Liver (tissue), 3 donors: ENCODE results near the gene MELTF.

Experiments
- EGR1 ChIP-seq, 2 donors: IDR thresholded peaks; 2 replicates each; pipeline ENCODE4 v1.6.1; 2016 to 2018; ENCODE audit warnings: antibody characterized with exemption in 2 of 2, low read depth in 2 of 2
- GABPA ChIP-seq, 2 donors: IDR thresholded peaks in 1 of 2; conservative IDR thresholded peaks in 1 of 2; 2 replicates each; pipeline ENCODE4 v1.6.1; 2016; ENCODE audit warnings: antibody characterized with exemption in 2 of 2, mild to moderate bottlenecking in 1 of 2, moderate library complexity in 1 of 2
- JUND ChIP-seq, 2 donors: IDR thresholded peaks; 2 replicates each; pipeline ENCODE4 v1.6.1; 2016; ENCODE audit warnings: antibody characterized with exemption in 2 of 2
- RAD21 ChIP-seq, 2 donors: IDR thresholded peaks; 2 replicates each; pipeline ENCODE4 v1.6.1; 2016; ENCODE audit warnings: antibody characterized with exemption in 2 of 2, mild to moderate bottlenecking in 2 of 2
- RXRA ChIP-seq, 2 donors: IDR thresholded peaks; 2 replicates each; pipeline ENCODE4 v1.6.1; 2017 to 2018; ENCODE audit warnings: antibody characterized with exemption in 2 of 2, mild to moderate bottlenecking in 1 of 2
- TAF1 ChIP-seq: conservative IDR thresholded peaks from 2 replicates; pipeline ENCODE4 v1.6.1; 2016; ENCODE audit warnings: antibody characterized with exemption, mild to moderate bottlenecking
- TF ChIP-seq, protein P1 (sequence below): fragments of 150-350 bp; IDR thresholded peaks from 2 replicates; pipeline ENCODE4 v1.5.1; 2017; ENCODE audit warnings: improper control_type of control experiment, low read depth, low read length; ENCODE audit not compliant: missing input control
- TF ChIP-seq, protein P2 (sequence below): IDR thresholded peaks from 2 replicates; pipeline ENCODE4 v1.6.1; 2016; ENCODE audit warnings: antibody characterized with exemption
- TF ChIP-seq, protein P3 (sequence below): IDR thresholded peaks from 2 replicates; pipeline ENCODE4 v1.6.1; 2016; ENCODE audit warnings: antibody characterized with exemption
- TF ChIP-seq, protein P4 (sequence below): IDR thresholded peaks from 2 replicates; pipeline ENCODE4 v1.6.1; 2016; ENCODE audit warnings: antibody characterized with exemption, mild to moderate bottlenecking
- TF ChIP-seq, protein P5 (sequence below): IDR thresholded peaks from 2 replicates; pipeline ENCODE4 v1.6.1; 2016; ENCODE audit warnings: antibody characterized with exemption
- donor health status: healthy.
- donor health status: healthy.

DNA sequence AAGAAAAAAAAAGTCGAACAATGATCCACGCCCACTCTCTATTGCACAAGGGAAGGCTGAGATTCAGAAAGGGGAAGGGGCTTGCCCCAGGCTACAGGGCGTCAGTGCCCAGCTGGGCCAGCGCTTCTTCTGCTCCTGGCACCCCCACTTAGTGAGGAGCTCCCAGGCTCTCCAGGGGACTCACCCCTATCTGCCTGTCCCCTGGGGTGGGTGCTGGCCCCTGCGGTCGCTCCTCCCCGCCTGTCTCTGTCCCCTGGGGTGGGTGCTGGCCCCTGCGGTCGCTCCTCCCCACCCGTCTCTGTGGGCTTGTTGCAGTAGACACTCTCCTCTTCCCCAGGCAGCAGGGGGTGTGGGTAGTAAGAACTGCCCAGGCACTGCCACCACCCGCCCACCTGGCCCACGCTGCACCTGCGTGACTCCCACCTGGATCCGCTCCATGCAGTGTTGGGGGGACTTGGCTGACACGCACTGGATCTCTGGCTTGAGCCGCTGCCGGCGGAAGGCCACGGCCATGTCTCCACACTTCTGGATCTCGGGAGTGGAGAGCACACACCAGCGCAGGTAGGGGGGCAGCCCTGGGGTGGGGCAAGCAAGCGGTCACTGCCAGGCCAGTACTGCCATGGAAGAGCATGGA is 14.6 kb downstream of the MELTF start:
- TF ChIP-seq, protein P1, sequence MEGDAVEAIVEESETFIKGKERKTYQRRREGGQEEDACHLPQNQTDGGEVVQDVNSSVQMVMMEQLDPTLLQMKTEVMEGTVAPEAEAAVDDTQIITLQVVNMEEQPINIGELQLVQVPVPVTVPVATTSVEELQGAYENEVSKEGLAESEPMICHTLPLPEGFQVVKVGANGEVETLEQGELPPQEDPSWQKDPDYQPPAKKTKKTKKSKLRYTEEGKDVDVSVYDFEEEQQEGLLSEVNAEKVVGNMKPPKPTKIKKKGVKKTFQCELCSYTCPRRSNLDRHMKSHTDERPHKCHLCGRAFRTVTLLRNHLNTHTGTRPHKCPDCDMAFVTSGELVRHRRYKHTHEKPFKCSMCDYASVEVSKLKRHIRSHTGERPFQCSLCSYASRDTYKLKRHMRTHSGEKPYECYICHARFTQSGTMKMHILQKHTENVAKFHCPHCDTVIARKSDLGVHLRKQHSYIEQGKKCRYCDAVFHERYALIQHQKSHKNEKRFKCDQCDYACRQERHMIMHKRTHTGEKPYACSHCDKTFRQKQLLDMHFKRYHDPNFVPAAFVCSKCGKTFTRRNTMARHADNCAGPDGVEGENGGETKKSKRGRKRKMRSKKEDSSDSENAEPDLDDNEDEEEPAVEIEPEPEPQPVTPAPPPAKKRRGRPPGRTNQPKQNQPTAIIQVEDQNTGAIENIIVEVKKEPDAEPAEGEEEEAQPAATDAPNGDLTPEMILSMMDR, result no peak
- TF ChIP-seq RXRA (IDR thresholded peaks at IDR 0.05), result no peak
- TF ChIP-seq EGR1 (IDR thresholded peaks at IDR 0.05; ENCODE audit: low read depth in 2 of 2), result no peak
- TF ChIP-seq, protein P2, sequence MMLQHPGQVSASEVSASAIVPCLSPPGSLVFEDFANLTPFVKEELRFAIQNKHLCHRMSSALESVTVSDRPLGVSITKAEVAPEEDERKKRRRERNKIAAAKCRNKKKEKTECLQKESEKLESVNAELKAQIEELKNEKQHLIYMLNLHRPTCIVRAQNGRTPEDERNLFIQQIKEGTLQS, result no peak
- no peak for TF ChIP-seq RAD21 (IDR thresholded peaks at IDR 0.05)
- no peak for TF ChIP-seq TAF1
- no peak for TF ChIP-seq JUND (IDR thresholded peaks at IDR 0.05)
- TF ChIP-seq, protein P3, sequence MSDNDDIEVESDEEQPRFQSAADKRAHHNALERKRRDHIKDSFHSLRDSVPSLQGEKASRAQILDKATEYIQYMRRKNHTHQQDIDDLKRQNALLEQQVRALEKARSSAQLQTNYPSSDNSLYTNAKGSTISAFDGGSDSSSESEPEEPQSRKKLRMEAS, result no peak
- TF ChIP-seq, protein P4, sequence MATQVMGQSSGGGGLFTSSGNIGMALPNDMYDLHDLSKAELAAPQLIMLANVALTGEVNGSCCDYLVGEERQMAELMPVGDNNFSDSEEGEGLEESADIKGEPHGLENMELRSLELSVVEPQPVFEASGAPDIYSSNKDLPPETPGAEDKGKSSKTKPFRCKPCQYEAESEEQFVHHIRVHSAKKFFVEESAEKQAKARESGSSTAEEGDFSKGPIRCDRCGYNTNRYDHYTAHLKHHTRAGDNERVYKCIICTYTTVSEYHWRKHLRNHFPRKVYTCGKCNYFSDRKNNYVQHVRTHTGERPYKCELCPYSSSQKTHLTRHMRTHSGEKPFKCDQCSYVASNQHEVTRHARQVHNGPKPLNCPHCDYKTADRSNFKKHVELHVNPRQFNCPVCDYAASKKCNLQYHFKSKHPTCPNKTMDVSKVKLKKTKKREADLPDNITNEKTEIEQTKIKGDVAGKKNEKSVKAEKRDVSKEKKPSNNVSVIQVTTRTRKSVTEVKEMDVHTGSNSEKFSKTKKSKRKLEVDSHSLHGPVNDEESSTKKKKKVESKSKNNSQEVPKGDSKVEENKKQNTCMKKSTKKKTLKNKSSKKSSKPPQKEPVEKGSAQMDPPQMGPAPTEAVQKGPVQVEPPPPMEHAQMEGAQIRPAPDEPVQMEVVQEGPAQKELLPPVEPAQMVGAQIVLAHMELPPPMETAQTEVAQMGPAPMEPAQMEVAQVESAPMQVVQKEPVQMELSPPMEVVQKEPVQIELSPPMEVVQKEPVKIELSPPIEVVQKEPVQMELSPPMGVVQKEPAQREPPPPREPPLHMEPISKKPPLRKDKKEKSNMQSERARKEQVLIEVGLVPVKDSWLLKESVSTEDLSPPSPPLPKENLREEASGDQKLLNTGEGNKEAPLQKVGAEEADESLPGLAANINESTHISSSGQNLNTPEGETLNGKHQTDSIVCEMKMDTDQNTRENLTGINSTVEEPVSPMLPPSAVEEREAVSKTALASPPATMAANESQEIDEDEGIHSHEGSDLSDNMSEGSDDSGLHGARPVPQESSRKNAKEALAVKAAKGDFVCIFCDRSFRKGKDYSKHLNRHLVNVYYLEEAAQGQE, result no peak
- TF ChIP-seq GABPA (IDR thresholded peaks at IDR 0.05 in 1 of 2, conservative IDR thresholded peaks at IDR 0.05 in 1 of 2), result no peak
- TF ChIP-seq, protein P5, sequence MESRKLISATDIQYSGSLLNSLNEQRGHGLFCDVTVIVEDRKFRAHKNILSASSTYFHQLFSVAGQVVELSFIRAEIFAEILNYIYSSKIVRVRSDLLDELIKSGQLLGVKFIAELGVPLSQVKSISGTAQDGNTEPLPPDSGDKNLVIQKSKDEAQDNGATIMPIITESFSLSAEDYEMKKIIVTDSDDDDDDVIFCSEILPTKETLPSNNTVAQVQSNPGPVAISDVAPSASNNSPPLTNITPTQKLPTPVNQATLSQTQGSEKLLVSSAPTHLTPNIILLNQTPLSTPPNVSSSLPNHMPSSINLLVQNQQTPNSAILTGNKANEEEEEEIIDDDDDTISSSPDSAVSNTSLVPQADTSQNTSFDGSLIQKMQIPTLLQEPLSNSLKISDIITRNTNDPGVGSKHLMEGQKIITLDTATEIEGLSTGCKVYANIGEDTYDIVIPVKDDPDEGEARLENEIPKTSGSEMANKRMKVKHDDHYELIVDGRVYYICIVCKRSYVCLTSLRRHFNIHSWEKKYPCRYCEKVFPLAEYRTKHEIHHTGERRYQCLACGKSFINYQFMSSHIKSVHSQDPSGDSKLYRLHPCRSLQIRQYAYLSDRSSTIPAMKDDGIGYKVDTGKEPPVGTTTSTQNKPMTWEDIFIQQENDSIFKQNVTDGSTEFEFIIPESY, result no peak
